Esophagus squamous epithelium (tissue), 5 donors: Measurements from ENCODE around the gene CDKAL1. TPM values are rescaled to one million over a fixed set of nuclear protein-coding genes. Genes with fewer than 3 reads are reported as not detected.
"Not testable (repeated sequence)": the region's sequence is repeated elsewhere in the genome, so short reads cannot be mapped to it uniquely, and the experiment has no call there.

Experiments
- DNase-seq: peaks from one replicate; lab custom pipeline; 2025; lab: John Stamatoyannopoulos, UW
- H3K27ac ChIP-seq, 4 donors: fragments of 200-600 bp; sonication (generic); one replicate each; pipeline ENCODE4 v1.5.1; 2016 to 2019; ENCODE audit warnings: mild to moderate bottlenecking in 1 of 4
- H3K27me3 ChIP-seq, 4 donors: fragments of 200-600 bp; sonication (generic); 1 replicate in 3 of 4; 2 replicates in 1 of 4; pipeline versions ENCODE4 v1.5.1 to v1.6.0; 2017 to 2021; ENCODE audit warnings: antibody characterized with exemption in 1 of 4
- H3K36me3 ChIP-seq, 3 donors: fragments of 200-600 bp; sonication (generic); one replicate each; pipeline ENCODE4 v1.5.1; 2016 to 2019
- H3K4me1 ChIP-seq, 3 donors: fragments of 200-600 bp; sonication (generic); one replicate each; pipeline ENCODE4 v1.5.1; 2017 to 2019
- H3K4me3 ChIP-seq, 4 donors: fragments of 200-600 bp; sonication (generic); 1 replicate in 3 of 4; 2 replicates in 1 of 4; pipeline ENCODE4 v1.5.1; 2016 to 2019; ENCODE audit warnings: mild to moderate bottlenecking in 2 of 4, moderate library complexity in 1 of 4
- H3K9me3 ChIP-seq, 3 donors: fragments of 200-600 bp; sonication (generic); one replicate each; pipeline ENCODE4 v1.5.1; 2016 to 2019
- POLR2A ChIP-seq, 4 donors: fragments of 450-650 bp; IDR thresholded peaks; one replicate each; pipeline ENCODE4 v1.6.1; 2017; ENCODE audit warnings: antibody characterized with exemption in 4 of 4, mild to moderate bottlenecking in 4 of 4, moderate library complexity in 3 of 4
- WGBS, 2 donors: methylation state at CpG; one replicate each; pipeline ENCODE4 v1.1.5; 2018; 5-methylcytosine and 5-hydroxymethylcytosine counted together
- intact Hi-C: fragments of 100-400 bp; cut with DNase I; formaldehyde crosslinking; loops from one replicate; pipeline ENCODE4 v1.15.0; 2022
- total RNA-seq, 4 donors: library from RNA; depleted of rRNA; stranded (reverse); fragments of >200 nt; gene quantifications; one replicate each; pipeline ENCODE4 v1.1.0, GENCODE V29; 2016
- TF ChIP-seq, protein P1 (sequence below), 6 experiments: fragments of 450-650 bp in 4 of 6; fragments of 200-600 bp in 2 of 6; sonication (generic) in 2 of 6; IDR thresholded peaks; one replicate each; pipeline ENCODE4 v1.5.1; 2016 to 2019; ENCODE audit warnings: antibody characterized with exemption in 6 of 6, mild to moderate bottlenecking in 4 of 6, moderate library complexity in 4 of 6
- donor health status: DM: yes; HTN: yes; CAD: no.

Gene CDKAL1
- total RNA-seq, 4 donors from 2014 or later: 6.5 to 13.0 (median 10.7) TPM

DNA sequence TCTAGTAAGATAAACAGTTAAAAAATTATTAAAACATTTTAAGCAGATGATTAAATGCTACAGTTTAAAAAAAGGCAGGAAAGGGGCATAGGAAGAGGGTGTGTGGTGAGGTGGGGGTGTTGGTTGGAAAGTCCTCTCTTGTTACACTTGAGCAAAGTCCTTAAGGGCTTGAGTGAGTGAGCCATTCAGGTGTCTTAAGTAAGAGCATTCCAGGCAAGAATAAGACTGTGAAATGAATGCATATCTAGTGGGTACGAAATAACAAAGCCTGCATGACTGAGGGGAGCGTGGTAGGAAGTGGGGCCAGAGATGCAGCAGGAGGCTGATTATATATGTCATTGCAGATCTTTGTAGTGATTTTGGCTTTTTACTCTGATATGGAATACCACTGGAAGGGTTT is 5.1 kb downstream of the CDKAL1 start:
- no peak overlapping the region for H3K4me3 ChIP-seq
- no peaks in the 10 kb centered on the region for H3K9me3 ChIP-seq
- intact Hi-C loops: no loop called here
- WGBS, 2 donors: 90 to 92% methylated on average over 2 of the region's 2 CpGs
- no peaks in the 10 kb centered on the region for H3K27me3 ChIP-seq
- peaks cover 8 to 26% (median 9%) of the 10 kb centered on the region in 3 donors for H3K4me1 ChIP-seq
- no peak for DNase-seq
- TF ChIP-seq POLR2A (IDR thresholded peaks at IDR 0.05): no peak
- TF ChIP-seq, protein P1, sequence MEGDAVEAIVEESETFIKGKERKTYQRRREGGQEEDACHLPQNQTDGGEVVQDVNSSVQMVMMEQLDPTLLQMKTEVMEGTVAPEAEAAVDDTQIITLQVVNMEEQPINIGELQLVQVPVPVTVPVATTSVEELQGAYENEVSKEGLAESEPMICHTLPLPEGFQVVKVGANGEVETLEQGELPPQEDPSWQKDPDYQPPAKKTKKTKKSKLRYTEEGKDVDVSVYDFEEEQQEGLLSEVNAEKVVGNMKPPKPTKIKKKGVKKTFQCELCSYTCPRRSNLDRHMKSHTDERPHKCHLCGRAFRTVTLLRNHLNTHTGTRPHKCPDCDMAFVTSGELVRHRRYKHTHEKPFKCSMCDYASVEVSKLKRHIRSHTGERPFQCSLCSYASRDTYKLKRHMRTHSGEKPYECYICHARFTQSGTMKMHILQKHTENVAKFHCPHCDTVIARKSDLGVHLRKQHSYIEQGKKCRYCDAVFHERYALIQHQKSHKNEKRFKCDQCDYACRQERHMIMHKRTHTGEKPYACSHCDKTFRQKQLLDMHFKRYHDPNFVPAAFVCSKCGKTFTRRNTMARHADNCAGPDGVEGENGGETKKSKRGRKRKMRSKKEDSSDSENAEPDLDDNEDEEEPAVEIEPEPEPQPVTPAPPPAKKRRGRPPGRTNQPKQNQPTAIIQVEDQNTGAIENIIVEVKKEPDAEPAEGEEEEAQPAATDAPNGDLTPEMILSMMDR (IDR thresholded peaks at IDR 0.05): no peak
- peaks cover 0 to 32% (median 0%) of the 10 kb centered on the region in 3 donors for H3K36me3 ChIP-seq
- no peak overlapping the region for H3K27ac ChIP-seq

DNA sequence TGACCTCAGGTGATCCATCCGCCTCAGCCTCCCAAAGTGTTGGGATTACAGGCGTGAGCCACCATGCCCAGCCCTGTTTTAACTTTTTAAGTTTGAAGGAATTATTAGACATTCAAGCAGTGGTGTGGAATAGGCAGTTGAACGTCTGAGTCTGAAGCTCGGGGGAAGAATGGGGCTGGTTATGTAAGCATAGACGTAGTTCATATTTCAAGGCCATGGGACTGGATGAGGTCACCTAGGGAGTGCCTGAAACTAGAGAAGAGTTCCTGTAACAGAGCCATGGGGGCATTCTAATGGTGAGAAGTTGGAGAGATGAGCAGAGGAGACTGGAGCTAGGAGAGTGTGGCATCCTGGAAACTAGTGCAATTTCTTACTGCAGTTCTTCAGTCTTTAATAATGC is 6.4 kb downstream of the CDKAL1 start:
- WGBS, 2 donors: 75 to 85% methylated on average over 5 of the region's 5 CpGs
- intact Hi-C loops: no loop called here
- no peak overlapping the region for H3K27ac ChIP-seq
- H3K4me1 ChIP-seq: peaks cover 0 to 16% (median 2%) of the 10 kb centered on the region in 3 donors
- no peak overlapping the region for H3K4me3 ChIP-seq
- TF ChIP-seq, protein P1 (IDR thresholded peaks at IDR 0.05): no peak
- TF ChIP-seq POLR2A (IDR thresholded peaks at IDR 0.05): no peak
- H3K36me3 ChIP-seq: peaks cover 0 to 40% (median 0%) of the 10 kb centered on the region in 3 donors
- no peaks in the 10 kb centered on the region for H3K9me3 ChIP-seq
- no peaks in the 10 kb centered on the region for H3K27me3 ChIP-seq
- DNase-seq: no peak

DNA sequence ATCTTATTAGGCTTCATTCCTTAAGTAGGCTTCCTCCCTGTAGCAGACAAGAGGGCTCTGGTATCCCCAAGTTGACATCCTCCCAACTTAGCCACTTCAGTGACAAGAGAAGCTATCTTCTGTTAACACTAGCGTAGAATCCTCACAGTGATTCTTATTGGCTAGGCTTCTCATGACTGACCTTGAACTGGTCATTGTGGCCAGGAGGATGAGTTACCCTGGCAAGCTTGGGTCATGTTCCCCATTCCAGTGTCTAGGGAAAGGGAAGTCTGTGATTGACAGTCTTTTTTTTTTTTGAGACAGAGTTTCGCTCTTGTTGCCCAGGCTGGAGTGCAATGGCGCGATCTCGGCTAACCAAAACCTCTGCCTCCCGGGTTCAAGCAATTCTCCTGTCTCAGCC is 7.1 kb downstream of the CDKAL1 start:
- intact Hi-C loops: no loop called here
- TF ChIP-seq, protein P1 (IDR thresholded peaks at IDR 0.05): no peak
- TF ChIP-seq POLR2A (IDR thresholded peaks at IDR 0.05): no peak
- H3K4me1 ChIP-seq: peaks cover 0 to 11% (median 0%) of the 10 kb centered on the region in 3 donors
- no peaks in the 10 kb centered on the region for H3K9me3 ChIP-seq
- no peak overlapping the region for H3K4me3 ChIP-seq
- peaks cover 0 to 47% (median 0%) of the 10 kb centered on the region in 3 donors for H3K36me3 ChIP-seq
- 96 to 99% methylated on average over 5 to 6 of the region's 6 CpGs for WGBS, 2 donors
- no peak for DNase-seq
- no peaks in the 10 kb centered on the region for H3K27me3 ChIP-seq
- no peak overlapping the region for H3K27ac ChIP-seq

DNA sequence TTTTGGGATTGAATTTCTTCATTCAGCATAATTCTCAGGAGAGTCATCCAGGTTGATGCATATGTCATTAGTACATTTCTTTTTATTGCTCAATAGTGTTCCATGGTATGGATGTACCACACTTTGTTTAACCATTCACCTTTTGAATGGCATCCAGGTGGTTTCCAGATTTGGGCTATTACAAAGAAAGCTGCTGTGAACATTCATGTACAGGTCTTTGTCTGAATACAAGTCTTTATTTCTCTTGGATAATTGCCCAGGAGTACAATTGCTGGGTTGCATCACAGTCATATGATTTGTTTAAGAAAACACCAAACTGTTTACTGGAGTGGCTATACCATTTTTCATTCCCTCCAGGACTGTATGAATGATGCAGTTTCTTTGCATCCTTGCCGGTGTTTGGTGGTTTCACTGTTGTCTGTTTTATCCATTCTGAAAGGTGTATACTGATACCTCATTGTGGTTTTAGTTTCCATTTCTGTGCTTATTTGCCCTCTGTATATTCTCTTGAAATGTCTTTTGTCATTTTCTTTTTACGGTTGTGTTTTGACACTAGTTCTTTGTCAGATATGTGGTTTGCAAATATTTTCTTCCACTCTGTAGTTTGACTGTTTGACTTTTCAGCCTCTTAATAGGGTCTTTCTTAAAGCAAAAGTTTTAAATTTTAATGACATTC is 8.8 kb downstream of the CDKAL1 start:
- TF ChIP-seq, protein P1 (IDR thresholded peaks at IDR 0.05): no peak
- no peak for TF ChIP-seq POLR2A (IDR thresholded peaks at IDR 0.05)
- intact Hi-C loops: no loop called here
- Histone ChIP-seq H3K4me1 (peaks cover 0 to 11% (median 0%) of the 10 kb centered on the region in 3 donors), H3K36me3 (peaks cover 0 to 63% (median 0%) of the 10 kb centered on the region in 3 donors), H3K9me3 (no peaks in the 10 kb centered on the region), H3K27me3 (no peaks in the 10 kb centered on the region), H3K4me3 (no peak overlapping the region), H3K27ac (no peak overlapping the region)
- DNase-seq: no peak
- 28 to 37% methylated on average over 2 of the region's 2 CpGs for WGBS, 2 donors

DNA sequence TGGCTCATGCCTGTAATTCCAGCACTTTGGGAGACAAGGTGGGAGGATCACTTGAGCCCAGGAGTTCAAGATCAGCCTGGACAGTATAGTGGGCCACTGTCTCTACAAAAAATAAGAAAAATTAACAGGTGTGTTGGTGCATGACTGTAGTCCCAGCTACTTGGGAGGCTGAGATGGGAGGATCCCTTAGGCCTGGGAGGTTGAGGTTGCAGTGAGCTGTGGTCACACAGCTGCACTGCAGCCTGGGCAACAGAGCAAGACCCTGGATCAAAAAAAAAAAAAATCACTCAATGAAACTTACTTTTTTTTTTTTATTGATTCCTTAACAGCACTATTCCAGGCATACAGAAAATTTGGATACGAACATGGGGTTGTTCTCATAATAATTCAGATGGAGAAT is 14.0 kb downstream of the CDKAL1 start:
- peaks cover 0 to 2% (median 0%) of the 10 kb centered on the region in 3 donors for H3K4me1 ChIP-seq
- TF ChIP-seq, protein P1 (IDR thresholded peaks at IDR 0.05): no peak
- TF ChIP-seq POLR2A (IDR thresholded peaks at IDR 0.05): no peak
- H3K27me3 ChIP-seq: no peaks in the 10 kb centered on the region
- H3K27ac ChIP-seq: no peak overlapping the region
- peaks cover 0 to 81% (median 0%) of the 10 kb centered on the region in 3 donors for H3K36me3 ChIP-seq
- no peak overlapping the region for H3K4me3 ChIP-seq
- intact Hi-C loops: no loop called here
- H3K9me3 ChIP-seq: no peaks in the 10 kb centered on the region
- 96% methylated on average over 1 of the region's 1 CpG for WGBS, 2 donors
- no peak for DNase-seq

DNA sequence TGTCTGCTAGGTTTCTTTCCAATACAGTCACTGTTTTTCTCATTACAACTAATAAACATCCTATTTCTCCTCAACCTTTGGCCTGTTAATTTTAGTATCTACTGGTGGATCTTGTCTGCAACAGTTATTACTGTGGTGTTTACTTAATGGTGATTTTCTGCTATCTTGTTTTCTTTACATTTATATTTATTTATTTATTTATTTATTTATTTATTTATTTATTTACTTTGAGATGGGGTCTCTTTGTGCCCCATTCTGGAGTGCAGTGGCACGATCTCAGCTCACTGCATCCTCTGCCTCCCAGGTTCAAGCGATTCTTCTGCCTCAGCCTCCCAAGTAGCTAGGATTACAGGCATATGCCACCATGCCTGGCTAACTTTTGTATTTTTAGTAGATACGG is 15.1 kb downstream of the CDKAL1 start:
- WGBS, 2 donors: 94 to 98% methylated on average over 3 of the region's 3 CpGs
- H3K27me3 ChIP-seq, H3K4me1 ChIP-seq, H3K4me3 ChIP-seq, DNase-seq, H3K9me3 ChIP-seq, H3K27ac ChIP-seq, intact Hi-C loops: not testable (repeated sequence)
- H3K36me3 ChIP-seq: peaks cover 0 to 90% (median 0%) of the 10 kb centered on the region in 3 donors
